ENCODE measurements around the gene ENTPD2.
A peak's percentile ranks its signal among the peaks of the same experiment; 100 is the strongest.

The ENTPD2 gene

DNA sequence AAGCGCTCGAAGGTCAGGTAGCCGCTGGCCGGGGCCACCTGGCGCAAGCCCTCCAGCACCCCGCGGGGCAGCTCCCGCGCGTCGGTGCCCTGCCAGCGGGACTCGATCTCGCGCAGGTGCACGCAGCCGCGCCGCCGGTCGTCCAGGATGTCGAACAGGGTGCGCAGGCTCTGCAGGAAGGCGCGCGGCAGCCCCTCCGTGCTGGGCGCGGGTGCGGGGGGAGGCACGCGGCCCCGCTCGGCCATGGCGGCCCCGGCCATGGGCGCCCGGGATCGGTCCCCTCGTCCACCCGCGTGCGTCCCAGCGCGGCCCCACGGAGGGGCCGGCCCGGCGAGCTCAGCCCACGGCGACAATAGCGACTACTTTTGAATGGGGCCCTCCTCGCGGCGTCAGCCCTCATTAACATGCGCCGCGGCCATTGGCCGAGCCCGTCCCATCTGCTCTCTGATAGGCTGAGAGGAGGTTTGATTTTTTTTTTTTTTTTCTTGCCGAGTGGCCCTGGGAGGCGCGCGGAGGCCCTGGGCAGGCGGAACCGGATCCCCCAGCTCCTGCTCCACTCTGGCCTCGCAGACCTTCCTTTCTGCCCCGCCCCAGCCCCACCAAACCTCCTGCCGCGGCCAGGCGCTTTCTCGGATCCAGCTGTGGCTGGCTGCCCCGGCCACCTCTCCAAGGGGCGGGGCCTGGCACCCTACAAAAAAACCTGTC, 16.5 kb upstream of the ENTPD2 start, which contains the start of gene SAPCD2:
TSS of gene SAPCD2 (minus strand) at position 357 of the 705 bp plus-strand sequence. CDS start at position 260, 97 bp downstream.
- CTCF ChIA-PET = interaction anchor here (0.8 to 11.6 kb wide), 14 partner anchors 11 to 278 kb away, joined by 3 to 202 read pairs (median 7); partner anchors contain the start of genes ABCA2, FUT7, GRIN1 and MAN1B1
- TF ChIP-seq, protein P1, sequence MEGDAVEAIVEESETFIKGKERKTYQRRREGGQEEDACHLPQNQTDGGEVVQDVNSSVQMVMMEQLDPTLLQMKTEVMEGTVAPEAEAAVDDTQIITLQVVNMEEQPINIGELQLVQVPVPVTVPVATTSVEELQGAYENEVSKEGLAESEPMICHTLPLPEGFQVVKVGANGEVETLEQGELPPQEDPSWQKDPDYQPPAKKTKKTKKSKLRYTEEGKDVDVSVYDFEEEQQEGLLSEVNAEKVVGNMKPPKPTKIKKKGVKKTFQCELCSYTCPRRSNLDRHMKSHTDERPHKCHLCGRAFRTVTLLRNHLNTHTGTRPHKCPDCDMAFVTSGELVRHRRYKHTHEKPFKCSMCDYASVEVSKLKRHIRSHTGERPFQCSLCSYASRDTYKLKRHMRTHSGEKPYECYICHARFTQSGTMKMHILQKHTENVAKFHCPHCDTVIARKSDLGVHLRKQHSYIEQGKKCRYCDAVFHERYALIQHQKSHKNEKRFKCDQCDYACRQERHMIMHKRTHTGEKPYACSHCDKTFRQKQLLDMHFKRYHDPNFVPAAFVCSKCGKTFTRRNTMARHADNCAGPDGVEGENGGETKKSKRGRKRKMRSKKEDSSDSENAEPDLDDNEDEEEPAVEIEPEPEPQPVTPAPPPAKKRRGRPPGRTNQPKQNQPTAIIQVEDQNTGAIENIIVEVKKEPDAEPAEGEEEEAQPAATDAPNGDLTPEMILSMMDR (IDR thresholded peaks at IDR 0.05; ENCODE audit: control extremely low read depth, extremely low read depth, low read depth, missing control alignments) = no peak
- peak; percentile 94 for DNase-seq (ENCODE audit: extremely low spot score)
- POLR2A ChIA-PET = interaction anchor here (0.6 to 1.6 kb wide), 8 partner anchors 13 to 268 kb away, joined by 3 to 6 read pairs (median 4); partner anchors contain the start of genes AJM1, CLIC3, FUT7 and MAN1B1

DNA sequence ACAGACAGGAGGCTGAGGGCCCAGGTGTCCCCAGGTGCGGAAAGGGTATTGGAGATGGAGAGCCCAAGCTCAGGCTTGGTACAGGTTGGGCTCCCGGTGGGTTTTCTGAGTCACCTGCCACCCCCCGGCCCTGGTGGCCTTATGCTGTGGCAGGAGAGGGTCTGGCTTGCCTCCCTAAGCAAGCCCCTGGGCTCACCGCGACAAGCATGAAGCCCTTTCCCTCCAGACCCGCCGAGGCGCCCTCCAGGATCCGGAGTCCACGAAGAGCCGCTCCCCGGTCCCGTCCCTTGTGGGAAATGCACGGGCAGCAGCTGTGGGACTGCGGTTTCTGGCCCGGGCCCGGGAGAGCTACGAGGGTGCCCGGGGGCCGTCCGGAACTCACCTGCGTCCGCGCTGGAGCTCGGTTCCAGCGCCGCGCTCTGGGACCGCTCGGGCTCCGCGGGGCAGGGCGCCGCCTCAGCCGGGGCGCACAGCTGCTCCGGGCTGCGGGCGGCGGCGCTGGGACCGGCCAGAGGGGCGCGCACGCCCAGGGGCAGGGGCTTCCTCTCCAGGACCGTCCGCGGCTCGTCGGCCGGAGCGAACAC, 15.7 kb upstream of the ENTPD2 start:
- ChIA-PET CTCF (interaction anchor here (1.4 to 11.6 kb wide), 11 partner anchors 11 to 167 kb away, joined by 5 to 202 read pairs (median 16); partner anchors contain the start of genes ABCA2, FUT7, MAN1B1 and NPDC1), POLR2A (interaction anchor here (0.6 to 1.6 kb wide), 5 partner anchors 14 to 173 kb away, joined by 4 to 6 read pairs (median 5); partner anchors contain the start of genes FUT7 and MAN1B1)
- no peak for DNase-seq (ENCODE audit: extremely low spot score)
- TF ChIP-seq, protein P1 (IDR thresholded peaks at IDR 0.05; ENCODE audit: control extremely low read depth, extremely low read depth, low read depth, missing control alignments) = no peak

DNA sequence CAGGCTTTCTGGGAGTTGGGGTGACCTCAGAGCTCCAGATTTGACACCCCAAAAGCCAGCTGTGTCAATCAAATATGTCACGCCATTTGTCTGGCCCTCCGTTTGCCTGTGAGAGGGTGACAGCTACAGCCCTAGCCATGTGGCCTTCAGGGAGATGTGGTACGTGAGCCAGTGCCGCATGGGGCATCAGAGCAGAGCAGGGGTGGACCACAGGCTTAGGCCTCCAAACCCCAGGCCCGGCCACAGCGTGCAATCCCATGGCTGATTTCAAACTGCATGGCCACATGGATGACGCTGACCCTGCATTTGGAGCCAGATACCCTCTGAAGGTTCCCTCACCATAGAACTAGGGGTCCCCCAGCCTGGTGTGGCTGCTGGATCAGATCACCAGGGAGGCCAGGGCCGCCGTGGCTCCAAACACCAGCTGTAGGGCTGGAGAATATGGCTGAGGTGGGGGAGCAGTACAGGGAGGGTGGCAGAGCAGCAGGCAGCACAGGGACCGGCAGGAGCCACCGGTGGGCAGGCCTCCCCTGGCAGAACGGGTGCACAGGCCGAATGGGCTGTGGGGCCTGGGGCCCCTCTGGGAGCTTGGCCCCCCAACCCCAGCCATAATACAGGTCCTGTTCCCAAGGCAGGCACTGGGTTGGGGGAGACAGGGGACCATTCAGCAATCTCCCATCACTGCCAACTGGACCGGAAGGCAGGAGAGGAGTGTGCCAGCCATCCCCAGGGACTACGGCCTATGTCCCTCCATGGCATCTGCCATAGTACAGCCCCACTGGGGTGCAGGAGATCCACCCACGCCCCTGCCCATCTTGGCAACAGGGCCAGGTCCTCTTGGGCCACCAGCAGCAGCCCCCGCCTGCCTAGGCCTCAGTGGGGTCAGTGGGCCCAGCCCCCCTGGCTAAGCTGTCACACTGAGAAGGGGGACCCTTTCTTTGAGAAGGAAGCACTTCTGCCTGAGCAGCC, 15.0 kb upstream of the ENTPD2 start:
- ChIA-PET POLR2A (interaction anchor here (1.2 kb wide), 1 partner anchor 172 kb away, joined by 3 read pairs; no protein-coding TSS in a partner anchor), CTCF (interaction anchor here (0.9 to 11.6 kb wide), 25 partner anchors 8 to 325 kb away, joined by 3 to 202 read pairs (median 7); partner anchors contain the start of genes ABCA2, AJM1, FUT7 and MAN1B1)
- TF ChIP-seq, protein P1 (IDR thresholded peaks at IDR 0.05; ENCODE audit: control extremely low read depth, extremely low read depth, low read depth, missing control alignments) = peak; percentile 2
- no peak for DNase-seq (ENCODE audit: extremely low spot score)

DNA sequence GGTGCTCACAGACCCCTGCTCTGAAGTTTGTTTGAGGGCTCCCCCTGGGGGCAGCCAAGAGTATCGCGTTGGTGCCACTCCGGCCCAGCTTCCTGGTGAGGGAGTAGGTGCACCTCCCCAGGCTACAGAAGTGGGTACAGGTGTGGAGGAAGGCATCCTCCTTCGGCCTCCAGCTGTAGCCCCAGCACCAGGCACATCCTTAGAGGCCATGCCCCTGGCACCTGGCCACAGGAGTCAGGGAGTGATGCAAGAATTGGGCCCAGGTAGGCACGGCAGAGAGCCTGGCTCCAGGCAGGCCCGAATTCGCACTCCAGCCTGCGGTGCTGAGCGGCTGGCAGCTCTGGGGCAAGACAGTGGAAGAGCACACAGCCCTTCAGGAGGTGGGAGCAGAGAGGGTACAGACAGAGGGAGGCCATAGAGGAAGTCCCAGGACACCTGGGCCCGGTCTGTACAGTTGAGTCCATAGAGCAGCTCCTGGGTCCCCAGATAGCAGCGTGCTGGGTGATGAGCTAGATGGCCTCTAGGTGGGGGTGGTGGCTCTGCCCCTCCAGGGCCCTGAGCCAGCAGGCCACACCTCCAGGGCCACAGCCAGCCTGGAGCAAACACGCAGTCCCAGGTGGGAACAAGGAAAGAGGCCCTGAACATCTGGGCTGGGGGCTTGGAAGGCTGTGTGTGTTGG, 14.1 kb upstream of the ENTPD2 start:
- ChIA-PET CTCF (interaction anchor here (0.9 to 11.6 kb wide), 30 partner anchors 9 to 324 kb away, joined by 3 to 202 read pairs (median 6); partner anchors contain the start of genes ABCA2, AJM1, FUT7 and MAN1B1), POLR2A (interaction anchor here (0.5 to 1.2 kb wide), 2 partner anchors 21 to 172 kb away, joined by 3 to 5 read pairs; no protein-coding TSS in a partner anchor)
- peak; percentile 89 for DNase-seq (ENCODE audit: extremely low spot score)
- TF ChIP-seq, protein P1 (IDR thresholded peaks at IDR 0.05; ENCODE audit: control extremely low read depth, extremely low read depth, low read depth, missing control alignments) = peak; percentile 89

DNA sequence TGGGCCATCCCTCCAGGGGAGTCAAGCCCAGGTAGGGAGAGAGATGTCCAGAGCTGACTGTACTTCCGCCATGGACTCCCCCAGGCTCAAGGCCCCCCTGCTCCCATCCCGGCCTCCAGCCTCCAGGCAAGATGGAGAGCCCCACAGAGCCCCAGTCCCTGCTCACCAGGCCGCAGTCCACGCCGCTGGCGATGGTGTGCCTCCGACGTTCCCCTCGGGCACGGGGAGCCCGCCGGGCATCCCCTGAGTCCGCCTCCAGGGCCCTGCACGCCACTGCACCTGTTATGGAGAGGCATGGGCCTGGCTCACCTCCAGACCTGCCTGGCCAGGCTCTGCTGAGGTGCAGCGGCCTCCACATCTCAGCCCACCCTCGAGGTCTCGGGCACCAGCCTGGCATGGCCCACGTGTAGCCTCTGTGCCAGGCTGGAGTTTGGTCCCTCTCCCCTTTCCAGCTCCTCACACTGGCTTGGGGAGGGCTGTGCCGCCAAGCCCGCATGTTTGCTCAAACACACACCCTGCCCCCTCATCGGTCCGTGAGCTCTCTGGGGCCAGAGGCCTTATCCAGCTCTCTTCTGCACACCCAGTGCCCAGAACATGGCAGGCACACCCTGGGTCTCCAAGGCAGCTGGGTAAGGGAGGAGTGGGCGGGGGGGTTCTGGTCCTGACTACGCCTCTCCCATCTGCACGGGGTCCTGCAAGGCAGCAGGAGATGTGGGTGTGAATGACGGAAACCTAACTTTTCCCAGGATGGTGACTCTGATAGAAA, 12.4 kb upstream of the ENTPD2 start:
- DNase-seq (ENCODE audit: extremely low spot score) = no peak
- POLR2A ChIA-PET = no interaction called here
- CTCF ChIA-PET = interaction anchor here (0.7 to 11.6 kb wide), 22 partner anchors 8 to 274 kb away, joined by 3 to 202 read pairs (median 10); partner anchors contain the start of genes ABCA2, AJM1, FUT7 and MAN1B1
- TF ChIP-seq, protein P1 (IDR thresholded peaks at IDR 0.05; ENCODE audit: control extremely low read depth, extremely low read depth, low read depth, missing control alignments) = no peak

Data from GM10248 (cell line).